NCI-H1417 (cell line): ENCODE measurements around the gene AHSP.
A peak's percentile ranks its signal among the peaks of the same experiment; 100 is the strongest.
"Not testable (repeated sequence)": the region's sequence is repeated elsewhere in the genome, so short reads cannot be mapped to it uniquely, and the experiment has no call there.

Experiments
- DNase-seq, 3 experiments: peaks; one replicate each; lab custom pipeline; 2025; lab: John Stamatoyannopoulos, UW

AHSP gene

DNA sequence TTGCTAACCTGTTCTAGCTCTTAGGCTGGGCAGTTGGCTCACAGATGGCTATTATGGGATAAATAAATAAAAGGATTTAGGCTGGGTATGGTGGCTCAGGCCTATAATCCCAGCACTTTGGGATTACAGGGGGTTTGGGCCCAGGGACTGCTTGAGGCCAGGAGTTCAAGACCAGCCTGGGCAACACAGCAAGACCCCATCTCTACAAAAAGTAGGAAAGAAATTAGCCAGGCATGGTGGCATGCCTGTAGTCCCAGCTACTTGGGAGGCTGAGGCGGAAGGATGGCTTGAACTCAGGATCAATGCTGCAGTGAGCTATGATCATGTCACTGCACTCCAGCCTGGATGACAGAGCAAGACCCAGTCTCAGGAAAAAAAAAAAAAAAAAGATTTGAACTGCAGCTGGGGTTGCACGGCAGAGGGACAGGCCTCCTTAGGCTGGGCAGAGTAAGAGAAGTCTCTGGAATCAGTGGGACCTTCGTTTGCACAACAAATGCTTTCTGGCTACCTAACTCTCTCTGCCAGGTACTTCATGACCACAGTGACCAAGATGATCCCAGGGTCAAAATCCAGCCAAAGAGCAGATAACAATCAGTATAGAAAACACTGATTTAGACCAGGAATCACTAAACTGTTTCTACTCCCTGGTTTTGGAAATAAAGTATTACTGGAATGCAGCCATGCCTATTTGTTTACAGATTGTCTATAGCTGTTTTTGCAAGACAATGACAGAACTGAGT, 26.3 kb upstream of the AHSP start:
- DNase-seq = no peak

DNA sequence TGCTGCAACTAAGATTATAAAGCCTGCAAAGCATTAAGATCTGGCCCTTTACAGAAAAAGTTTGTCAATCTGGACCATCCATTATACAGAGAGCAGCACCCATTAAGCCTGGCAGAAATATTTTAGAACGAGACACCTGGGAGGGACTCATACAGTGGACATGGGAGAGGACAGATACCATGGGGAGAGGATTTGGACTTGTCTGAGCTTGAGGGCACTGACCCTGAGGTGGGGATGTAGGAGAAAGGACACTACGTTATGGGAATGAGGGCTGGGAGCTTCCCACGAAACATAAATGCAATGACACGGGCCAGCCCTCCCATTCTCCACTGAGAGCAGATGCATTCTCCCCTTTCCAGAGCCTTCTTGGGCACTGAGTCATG, 25.7 kb upstream of the AHSP start:
- DNase-seq = no peak

DNA sequence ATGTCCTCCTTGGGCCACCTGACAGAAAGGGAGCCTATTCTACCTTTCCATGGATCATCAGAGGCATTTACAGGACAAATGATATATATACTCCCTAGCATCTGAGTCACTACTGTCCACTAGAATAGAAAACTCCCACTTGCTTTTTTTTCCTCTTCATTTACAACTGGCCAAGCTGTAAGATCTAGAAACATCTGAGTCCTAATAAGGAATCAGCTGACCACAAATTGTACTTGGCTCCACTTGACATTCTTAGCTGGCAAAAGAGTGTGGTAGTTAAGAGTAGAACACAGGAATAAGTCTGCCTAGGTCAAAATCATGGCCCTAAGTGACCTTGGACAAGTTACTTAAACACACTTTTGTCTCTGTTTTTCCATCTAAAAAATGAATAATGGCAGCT, 24.7 kb upstream of the AHSP start:
- no peak for DNase-seq

DNA sequence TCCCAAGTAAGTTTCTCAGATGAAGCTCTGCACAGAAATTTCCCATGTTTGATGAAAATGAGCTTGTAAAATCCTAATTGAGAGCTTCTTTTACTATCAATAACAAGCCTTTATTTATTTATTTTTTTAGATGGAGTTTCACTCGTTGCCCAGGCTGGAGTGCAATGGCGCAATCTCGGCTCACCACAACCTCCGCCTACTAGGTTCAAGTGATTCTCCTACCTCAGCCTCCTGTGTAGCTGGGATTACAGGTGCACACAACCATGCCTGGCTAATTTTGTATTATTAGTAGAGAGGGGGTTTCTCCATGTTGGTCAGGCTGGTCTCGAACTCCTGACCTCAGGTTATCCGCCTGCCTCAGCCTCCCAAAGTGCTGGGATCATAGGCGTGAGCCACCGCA, 24.1 kb upstream of the AHSP start:
- DNase-seq = not testable (repeated sequence)

DNA sequence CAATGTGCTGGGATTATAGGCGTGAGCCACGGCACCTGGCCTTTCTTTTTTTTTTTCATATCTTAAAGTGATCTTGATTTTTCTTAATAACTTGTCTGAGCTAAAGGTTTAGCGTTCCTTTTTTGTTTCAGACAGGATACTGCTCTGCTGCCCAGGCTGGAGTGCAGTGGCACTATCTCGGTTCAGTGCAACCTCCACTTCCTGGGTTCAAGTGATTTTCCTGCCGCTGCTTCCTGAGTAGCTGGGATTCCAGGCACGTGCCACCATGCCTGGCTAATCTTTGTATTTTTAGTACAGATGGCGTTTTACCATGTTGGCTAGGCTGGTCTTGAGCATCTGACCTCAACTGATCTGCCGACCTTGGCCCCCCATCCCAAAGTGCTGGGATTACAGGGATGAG, 23.5 kb upstream of the AHSP start:
- DNase-seq = no peak

DNA sequence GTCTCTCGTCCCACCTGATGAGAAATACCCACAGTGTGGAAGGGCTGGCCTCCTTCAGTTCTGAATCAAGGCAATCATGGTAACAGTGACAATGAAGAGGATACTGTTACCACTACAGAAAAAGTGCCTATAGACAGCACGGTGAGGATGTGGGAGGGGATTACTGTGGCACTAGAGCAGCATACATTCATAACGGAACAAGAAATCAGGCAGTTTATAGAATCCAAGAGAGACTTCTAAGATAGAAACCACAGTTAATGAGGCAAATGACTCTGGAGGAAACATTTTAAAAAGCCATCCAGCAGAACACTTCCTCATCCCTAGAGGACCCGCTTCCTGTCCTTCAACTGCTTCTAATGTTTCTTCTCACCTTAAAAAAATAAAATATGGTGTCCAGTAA, 22.2 kb upstream of the AHSP start:
- no peak for DNase-seq

DNA sequence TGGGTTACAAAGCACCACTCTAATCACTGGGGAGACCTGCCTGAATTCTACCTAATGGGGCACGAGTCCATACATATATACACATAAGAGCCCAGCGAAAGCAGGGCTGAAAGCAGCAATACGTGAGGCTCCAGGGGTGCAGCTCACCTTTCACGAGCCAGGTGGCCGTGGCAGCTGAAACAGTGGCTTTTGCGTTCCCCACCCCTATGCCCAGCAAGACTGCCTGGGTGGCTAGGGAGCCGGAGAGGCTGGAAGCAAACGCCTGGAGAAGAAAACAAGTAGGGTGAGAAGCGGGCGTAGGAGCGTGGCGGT, 20.1 kb upstream of the AHSP start:
- DNase-seq = peak in 1 of 3 experiments; percentile 51

DNA sequence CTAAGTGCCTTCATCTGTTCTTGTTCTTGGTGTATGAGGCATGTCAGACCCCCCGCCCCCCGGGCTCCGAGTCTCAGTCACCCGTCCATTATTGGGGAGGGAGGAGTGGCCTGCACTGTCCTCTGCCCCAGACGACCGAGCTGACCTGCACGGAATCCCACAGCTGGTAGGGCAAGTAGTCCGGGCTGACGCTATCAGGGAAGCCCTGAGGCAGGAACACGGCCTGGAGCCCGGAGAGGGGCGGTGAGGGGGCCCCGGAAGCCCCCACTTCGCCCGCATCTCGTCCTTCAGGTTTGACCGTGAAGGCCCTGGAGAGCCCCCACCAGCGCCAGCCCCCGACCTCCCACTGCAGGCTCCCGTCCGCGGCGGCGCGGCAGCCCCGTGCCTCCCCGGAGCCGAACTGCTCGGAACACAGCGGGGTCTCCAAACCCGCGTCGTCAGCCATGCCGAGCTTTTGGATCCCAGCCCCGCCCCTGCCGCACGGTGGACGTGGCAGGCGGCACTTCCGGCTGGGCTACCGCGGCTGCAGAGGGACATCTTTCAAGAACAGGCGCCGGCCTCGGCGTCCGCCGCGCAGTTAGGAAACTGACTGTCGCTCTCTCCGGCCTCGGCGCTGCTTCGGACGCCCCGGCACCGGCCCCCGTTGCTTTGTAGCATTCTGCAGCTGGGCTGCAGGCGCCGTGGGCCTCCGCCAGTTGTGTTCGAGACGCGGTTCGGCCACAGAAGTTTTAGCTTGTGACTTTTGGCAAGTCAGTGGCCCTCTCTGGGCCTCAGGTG, 19.6 kb upstream of the AHSP start, which contains the start of gene RUSF1:
Gene RUSF1, minus strand, starts transcription at position 463 of the 777 bp plus-strand sequence. Its CDS starts 18 bp downstream, at position 445.
- DNase-seq = peak; percentile 78 to 92 (median 87)

DNA sequence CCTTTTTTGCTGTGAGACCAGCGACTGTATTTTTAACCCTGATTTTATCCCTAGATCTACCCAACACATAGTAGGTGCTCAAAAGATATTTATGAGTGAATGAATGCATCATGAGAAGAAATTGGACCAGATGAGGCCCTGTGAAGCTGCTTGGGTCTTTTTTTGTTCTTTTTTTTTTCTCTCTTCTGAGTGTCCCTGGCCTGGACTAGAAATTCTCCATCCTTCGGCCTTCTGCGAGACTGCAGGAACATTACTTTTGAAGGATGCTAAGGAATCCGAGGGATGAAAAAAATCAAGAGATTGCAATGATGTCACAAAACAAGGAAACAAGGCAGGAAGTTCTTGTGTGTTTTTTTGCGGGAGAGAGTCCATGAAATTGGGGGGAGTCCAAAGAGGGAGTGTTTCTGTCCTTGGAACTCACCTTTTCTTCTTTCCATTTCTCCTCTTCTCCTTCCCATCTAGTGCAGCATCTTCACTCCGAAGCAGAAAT, 18.9 kb upstream of the AHSP start:
- no peak for DNase-seq

DNA sequence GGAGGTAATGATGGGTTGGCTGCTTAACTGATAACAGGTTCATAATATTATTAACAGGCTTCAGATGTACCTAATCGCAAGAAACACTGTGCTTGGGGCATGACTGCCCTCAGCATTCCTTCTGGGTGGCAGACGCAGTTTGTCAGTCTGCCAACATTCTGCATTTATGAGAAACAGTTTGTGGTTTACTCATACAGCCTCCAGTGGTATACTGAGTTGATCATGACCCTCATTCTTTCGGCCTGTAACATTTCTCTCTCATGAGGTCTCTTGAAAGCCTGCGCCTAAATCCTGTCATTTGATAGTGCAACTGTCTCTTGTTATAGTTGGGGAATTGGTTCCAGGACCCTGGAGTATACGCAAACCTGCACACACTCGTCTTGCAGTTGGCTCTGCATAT, 14.6 kb upstream of the AHSP start:
- no peak for DNase-seq

DNA sequence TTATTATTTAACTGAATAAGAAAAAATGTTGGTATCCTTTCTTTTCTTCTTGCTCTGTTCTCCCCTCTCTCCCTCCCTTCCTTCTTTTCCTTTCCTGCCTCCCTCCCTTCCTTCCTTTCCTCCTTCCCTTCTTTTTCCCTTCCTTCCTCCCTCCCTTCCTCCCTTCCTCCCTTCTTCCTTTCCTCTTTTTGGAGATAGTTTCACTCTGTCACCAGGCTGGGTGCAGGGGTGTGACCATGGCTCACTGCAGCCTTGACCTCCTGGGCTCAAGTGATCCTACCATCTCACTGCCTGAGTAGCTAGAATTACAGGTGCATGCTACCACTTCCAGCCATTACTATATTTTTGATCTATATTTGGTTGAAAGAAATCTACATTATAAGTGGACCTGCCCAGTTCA, 13.8 kb upstream of the AHSP start:
- DNase-seq = no peak

DNA sequence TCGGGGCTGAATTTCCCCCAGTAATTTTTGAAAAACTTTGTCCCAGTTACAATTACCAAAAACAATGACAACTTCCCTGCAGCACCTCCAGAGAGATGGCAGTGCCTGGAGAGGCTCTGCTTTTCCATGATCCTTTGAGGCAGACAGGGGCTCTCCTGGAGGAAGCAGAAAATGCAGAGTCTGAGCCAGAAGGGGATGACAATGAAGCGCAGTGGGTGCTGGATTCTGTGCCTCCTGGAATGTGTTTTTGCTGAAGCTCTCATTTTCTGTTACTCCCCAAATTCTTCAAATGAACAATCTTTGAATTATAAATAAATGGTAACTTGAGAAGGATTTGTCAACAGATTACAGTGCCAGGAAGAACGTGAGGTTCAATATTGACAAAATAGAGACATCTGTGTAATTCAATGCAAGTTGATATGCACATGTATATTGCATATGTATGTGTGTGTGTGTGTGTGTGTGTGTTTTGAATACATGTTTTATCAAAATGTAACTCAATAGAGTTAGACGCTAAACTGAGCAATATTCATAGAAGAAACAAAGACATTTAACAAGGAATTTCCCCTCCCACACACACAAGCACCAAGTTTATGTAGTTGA, 9.8 kb upstream of the AHSP start:
- no peak for DNase-seq

DNA sequence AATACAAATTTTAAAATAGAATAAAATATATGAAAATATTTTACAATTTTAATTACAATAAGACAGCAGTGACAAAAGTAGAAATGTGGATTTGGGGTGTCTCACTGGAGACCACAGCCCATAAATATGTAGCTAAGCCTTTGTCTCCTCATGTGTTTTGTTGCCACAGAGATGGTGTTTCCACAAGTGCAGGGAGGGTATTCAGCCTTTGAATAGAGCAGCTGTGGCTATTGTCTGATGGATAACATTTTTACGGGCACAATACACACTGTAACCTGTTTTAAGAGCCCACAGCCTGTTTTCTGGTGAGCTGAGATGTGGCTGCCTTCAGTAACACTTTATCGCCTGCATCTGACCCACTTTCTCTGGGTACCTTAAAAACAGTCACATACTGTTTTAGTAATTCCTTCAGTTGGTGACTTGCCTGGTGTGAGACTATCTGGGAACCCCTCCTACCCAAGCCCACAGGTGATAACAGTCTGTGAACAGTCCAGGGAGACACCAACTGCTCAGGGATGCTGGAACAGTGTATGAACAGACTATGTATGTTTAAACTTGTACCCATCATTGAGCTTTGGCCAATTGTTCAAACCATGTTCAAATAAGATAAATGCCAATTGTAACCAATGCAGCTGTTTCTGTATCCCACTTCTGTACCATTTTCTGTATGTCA, 7.8 kb upstream of the AHSP start:
- DNase-seq = peak in 2 of 3 experiments; percentile 39 to 79

DNA sequence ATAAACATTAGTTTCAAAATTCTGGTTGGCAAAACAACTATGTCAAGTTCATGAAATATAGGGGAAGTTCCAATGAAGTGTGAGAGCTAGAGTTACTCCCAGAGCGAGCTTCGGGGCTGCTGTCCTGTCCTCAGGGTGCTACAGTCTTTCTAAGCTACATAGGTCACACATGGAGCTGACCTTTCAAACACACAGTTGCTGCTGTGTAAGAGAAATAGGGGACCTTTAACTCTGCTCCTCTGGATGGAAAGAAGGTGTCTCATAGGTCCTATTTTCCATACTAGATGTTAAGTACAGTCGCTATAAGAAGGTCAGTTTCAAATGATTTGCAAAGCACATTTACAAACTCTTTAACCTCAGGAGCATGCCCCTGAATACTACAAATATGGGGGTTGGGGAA, 6.3 kb upstream of the AHSP start:
- no peak for DNase-seq

DNA sequence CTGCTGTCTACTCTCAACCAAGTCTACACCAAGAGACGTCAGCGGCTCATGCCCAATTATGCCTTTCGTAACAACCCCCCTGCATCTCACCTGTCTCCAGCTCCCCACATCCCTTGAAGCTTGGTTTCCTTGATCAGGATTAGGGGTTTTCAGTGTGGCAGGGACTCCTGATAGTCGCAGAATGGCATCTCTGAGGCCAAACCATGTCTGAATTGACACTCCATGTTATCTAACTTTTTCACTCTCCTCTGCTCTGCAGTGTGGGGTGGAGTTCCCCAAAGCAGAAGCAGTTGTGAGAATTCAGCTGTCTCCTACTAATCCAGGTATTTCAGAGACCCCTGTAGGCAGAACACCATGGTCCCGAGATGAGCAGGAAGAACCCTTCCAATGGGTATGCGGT, 5.6 kb upstream of the AHSP start:
- DNase-seq = no peak

DNA sequence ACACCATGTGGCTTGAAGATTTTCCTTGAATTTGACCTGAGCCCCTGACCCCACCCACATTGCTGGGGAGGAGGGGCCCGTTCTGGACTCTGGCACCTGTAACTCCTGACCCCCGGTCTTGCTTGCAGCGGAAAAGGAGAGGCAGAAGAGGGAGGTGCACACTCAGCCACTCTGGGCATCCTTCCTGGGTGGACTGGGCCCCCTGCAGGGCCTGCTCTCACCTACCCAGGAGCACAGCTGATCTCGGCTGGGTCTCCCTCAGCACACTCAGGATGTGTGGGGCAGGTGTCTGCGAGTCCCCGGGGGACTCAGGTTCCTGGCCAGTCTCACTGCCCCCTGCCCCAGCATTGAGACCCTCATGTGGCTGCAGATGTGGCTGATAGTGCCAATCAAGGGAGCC, 3.9 kb upstream of the AHSP start:
- not testable (repeated sequence) for DNase-seq

DNA sequence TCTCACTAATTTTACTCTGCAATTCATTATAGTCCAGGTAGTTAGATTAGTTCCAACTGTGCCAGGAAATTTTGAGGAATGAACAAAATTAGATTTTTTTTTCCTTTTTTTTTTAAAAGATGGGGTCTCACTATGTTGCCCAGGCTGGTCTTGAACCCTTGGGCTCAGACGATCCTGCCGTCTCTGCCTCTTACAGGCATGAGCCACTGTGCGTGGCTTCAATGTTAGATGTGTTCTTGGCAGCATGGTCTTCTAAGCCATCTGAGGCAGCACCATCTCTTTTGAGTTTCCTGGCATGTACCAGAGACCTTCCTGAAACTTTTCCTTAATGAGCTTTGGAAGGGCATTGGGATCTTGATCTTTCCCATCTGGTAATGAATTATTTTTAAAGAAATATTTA, 2.6 kb upstream of the AHSP start:
- DNase-seq = no peak

DNA sequence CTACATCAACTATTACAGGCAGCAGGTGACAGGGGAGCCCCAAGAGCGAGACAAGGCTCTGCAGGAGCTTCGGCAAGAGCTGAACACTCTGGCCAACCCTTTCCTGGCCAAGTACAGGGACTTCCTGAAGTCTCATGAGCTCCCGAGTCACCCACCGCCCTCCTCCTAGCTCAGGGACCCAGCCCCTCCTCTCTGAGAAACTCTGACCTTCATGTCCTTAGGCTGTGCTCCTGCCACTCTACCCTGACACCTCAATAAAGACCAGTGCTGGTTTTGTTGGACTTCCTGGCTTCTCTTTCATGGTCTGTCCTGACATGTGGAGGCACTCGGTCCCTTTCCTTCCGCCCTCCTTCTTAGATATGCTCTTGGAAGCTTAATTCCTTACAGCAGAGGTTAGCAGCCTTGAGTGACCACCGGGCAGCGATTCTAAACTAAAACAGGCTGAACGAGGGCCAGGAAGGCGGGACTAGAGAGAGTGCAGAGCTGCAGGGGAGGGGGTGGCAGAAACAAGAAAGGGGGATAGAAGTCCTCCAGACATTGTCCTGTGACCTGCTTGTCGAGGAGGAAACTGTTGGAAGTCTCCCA, 915 bp downstream of the AHSP start:
- DNase-seq = no peak

DNA sequence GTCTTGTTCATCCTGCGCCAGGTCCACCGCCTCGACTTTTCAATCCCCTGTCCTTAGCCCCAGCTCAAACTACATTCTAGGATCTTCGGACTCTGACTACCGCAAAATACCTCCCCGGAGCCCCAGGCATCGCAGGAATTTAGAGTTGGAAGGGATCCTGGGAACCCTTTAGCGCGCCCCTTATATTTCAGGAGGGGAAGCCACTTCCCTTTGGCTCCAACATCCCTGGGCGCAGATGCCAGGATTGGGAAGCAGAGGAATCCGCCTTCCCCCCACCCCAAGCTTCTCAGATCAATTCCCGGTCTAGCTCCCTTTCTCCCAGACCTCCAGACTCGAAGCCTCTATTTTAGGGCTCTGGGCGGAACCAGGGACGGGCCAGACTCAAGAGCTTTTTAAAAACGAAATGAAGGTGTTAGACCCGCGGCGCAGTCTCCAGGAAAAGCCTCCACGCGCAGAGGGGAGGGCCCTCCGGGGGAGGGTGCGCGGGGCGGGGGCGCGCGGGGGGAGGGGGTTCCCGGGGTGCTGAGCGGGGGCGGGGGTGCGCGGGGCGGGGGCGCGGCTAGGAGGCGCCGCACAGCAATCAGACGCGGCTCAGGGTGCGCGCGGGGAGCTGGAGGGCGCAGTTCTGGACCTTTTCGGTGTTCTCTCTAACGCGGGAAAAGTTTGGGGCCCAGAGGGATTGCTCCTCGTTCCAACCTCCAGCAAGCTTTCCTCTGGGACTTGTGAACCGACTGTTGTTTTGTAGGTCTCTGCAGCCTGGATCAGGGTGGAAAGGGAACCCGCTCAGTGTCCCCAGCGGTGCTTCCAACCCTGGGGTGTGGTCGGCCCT, 1.6 kb downstream of the AHSP start:
- DNase-seq = peak in 2 of 3 experiments; percentile 37 to 38

DNA sequence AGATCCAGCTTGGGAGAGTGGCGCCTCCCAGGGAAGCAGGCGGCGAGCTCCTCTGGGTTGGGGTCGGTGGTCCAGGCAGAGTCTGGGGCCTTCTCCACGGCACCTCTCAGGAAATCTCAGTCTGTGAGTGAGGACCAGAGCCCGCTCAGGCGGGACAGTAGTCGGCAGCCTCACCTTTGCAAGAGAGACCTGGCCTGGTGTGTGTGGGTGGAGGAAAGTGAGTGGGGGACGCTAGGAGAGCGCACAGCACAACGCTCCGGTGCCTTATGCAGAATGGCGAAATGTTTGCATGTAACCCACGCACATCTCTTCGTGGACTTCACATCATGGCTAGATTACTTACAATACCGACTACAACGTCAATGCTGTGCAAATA, 2.2 kb downstream of the AHSP start:
- DNase-seq = peak in 1 of 3 experiments; percentile 37

DNA sequence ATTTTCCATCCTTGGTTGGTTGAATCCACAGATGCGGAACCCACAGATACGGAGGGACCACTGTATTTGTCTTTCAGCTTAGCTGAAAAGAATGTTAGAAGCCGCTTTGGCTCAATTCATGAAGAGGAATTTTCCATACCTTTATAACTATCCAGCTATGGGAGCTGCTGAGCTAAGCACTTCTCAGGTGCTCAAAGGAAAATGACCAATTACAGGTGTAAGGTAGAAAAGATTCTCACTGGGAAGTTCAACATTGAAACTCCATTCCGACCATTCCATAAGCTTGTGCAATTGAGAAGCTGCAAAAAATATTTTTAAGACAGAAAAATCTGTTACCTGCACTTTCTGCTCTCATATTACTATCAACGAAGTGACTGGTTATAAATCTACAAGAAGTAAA, 2.7 kb downstream of the AHSP start:
- DNase-seq = no peak
